Measurements from ENCODE around the gene MSRB1.

MSRB1 gene

GRCh38 chr16:1911467-1912214, 31.4 kb downstream of the MSRB1 start:
- H3K27ac ChIP-seq (ENCODE audit: low read depth, low read length): no peak overlapping the region
- no peaks in the 10 kb centered on the region for H3K36me3 ChIP-seq (ENCODE audit: control insufficient read depth, insufficient read depth, low read length)
- H3K4me1 ChIP-seq (ENCODE audit: control insufficient read depth, insufficient read depth, low read length): no peaks in the 10 kb centered on the region
- peaks cover 10% of the 10 kb centered on the region for H3K27me3 ChIP-seq (ENCODE audit: control insufficient read depth, insufficient read depth, low read length)
- no peak overlapping the region for H3K4me3 ChIP-seq (ENCODE audit: low read length)
- no peak overlapping the region for H3K9ac ChIP-seq (ENCODE audit: low read length)

DNA sequence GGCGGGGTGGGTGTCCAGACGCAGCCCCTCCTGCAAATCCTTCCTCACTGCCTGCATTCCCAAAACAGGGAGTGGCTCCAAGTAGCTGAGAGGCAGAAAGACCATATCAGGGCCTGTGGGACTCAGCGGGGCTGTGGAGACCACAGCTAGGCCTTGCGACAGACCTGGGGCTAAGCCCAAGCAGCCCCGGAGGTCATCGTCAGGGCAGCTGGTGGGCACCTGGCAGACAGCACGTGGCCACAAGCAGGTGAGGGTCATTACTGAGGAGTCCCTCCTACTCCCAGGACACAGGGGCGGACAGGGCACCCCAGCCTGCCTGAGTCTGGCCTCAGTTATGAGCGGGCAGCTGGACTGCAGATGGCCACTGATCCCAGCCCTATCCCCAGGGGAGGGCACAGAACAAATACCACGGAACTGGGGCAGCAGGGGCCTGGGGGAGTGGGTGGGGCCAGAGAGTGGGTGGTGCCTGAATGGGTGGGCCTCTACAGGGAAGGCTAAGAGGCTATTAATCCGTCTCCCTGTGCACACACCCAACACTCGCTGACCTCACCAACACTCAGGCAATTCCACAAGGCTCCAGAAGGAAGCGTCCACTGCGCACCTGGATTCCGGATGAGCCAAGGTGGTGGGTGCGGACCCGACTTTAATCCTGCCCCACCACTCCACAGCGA, 33.3 kb downstream of the MSRB1 start:
- Histone ChIP-seq H3K4me1 (ENCODE audit: control insufficient read depth, insufficient read depth, low read length) (no peaks in the 10 kb centered on the region), H3K27me3 (ENCODE audit: control insufficient read depth, insufficient read depth, low read length) (peaks cover 7% of the 10 kb centered on the region), H3K27ac (ENCODE audit: low read depth, low read length) (no peak overlapping the region), H3K36me3 (ENCODE audit: control insufficient read depth, insufficient read depth, low read length) (no peaks in the 10 kb centered on the region), H3K4me3 (ENCODE audit: low read length) (no peak overlapping the region), H3K9ac (ENCODE audit: low read length) (no peak overlapping the region)

- H3K9ac ChIP-seq (ENCODE audit: low read length): no peak overlapping the region
- H3K27ac ChIP-seq (ENCODE audit: low read depth, low read length): no peak overlapping the region
- H3K36me3 ChIP-seq (ENCODE audit: control insufficient read depth, insufficient read depth, low read length): no peaks in the 10 kb centered on the region
- no peaks in the 10 kb centered on the region for H3K4me1 ChIP-seq (ENCODE audit: control insufficient read depth, insufficient read depth, low read length)
- H3K27me3 ChIP-seq (ENCODE audit: control insufficient read depth, insufficient read depth, low read length): peaks cover 3% of the 10 kb centered on the region
- H3K4me3 ChIP-seq (ENCODE audit: low read length): no peak overlapping the region
Observed at GRCh38 chr16:1908983-1909382, 34.0 kb downstream of the MSRB1 start.

DNA sequence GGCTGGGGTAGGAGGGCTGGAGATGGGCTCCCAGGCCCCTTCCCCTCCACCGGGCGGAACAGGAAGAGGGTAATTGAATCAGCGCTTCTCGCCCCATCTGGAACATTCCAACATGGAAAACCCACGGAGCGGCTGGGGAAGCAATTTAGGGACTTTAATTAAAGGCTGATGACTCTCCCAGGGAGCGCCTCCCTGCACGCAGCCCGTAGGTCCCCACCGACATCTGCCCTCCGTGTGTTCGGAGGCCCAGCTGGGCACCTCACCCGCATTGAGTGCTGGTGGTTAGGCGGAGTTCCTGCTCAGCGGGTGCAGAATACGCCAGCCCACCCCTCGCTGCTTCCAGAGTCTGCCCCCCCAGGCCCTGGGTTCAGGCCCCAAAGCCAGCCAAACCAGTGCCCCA, 34.8 kb downstream of the MSRB1 start:
- H3K27me3 ChIP-seq (ENCODE audit: control insufficient read depth, insufficient read depth, low read length): peaks cover 3% of the 10 kb centered on the region
- H3K36me3 ChIP-seq (ENCODE audit: control insufficient read depth, insufficient read depth, low read length): no peaks in the 10 kb centered on the region
- H3K4me1 ChIP-seq (ENCODE audit: control insufficient read depth, insufficient read depth, low read length): no peaks in the 10 kb centered on the region
- no peak overlapping the region for H3K4me3 ChIP-seq (ENCODE audit: low read length)
- no peak overlapping the region for H3K27ac ChIP-seq (ENCODE audit: low read depth, low read length)
- no peak overlapping the region for H3K9ac ChIP-seq (ENCODE audit: low read length)

GRCh38 chr16:1907226-1907860, 35.7 kb downstream of the MSRB1 start:
- Histone ChIP-seq H3K36me3 (ENCODE audit: control insufficient read depth, insufficient read depth, low read length) (no peaks in the 10 kb centered on the region), H3K27me3 (ENCODE audit: control insufficient read depth, insufficient read depth, low read length) (peaks cover 3% of the 10 kb centered on the region), H3K27ac (ENCODE audit: low read depth, low read length) (no peak overlapping the region), H3K4me3 (ENCODE audit: low read length) (no peak overlapping the region), H3K4me1 (ENCODE audit: control insufficient read depth, insufficient read depth, low read length) (no peaks in the 10 kb centered on the region), H3K9ac (ENCODE audit: low read length) (no peak overlapping the region)

GRCh38 chr16:1906846-1907165, 36.2 kb downstream of the MSRB1 start:
- Histone ChIP-seq H3K27me3 (ENCODE audit: control insufficient read depth, insufficient read depth, low read length) (peaks cover 3% of the 10 kb centered on the region), H3K36me3 (ENCODE audit: control insufficient read depth, insufficient read depth, low read length) (no peaks in the 10 kb centered on the region), H3K4me3 (ENCODE audit: low read length) (no peak overlapping the region), H3K27ac (ENCODE audit: low read depth, low read length) (no peak overlapping the region), H3K9ac (ENCODE audit: low read length) (no peak overlapping the region), H3K4me1 (ENCODE audit: control insufficient read depth, insufficient read depth, low read length) (no peaks in the 10 kb centered on the region)

- Histone ChIP-seq H3K9ac (ENCODE audit: low read length) (no peak overlapping the region), H3K27ac (ENCODE audit: low read depth, low read length) (no peak overlapping the region), H3K4me1 (ENCODE audit: control insufficient read depth, insufficient read depth, low read length) (no peaks in the 10 kb centered on the region), H3K4me3 (ENCODE audit: low read length) (no peak overlapping the region), H3K36me3 (ENCODE audit: control insufficient read depth, insufficient read depth, low read length) (no peaks in the 10 kb centered on the region), H3K27me3 (ENCODE audit: control insufficient read depth, insufficient read depth, low read length) (peaks cover 3% of the 10 kb centered on the region)
Observed at GRCh38 chr16:1906055-1906845, 36.7 kb downstream of the MSRB1 start.

DNA sequence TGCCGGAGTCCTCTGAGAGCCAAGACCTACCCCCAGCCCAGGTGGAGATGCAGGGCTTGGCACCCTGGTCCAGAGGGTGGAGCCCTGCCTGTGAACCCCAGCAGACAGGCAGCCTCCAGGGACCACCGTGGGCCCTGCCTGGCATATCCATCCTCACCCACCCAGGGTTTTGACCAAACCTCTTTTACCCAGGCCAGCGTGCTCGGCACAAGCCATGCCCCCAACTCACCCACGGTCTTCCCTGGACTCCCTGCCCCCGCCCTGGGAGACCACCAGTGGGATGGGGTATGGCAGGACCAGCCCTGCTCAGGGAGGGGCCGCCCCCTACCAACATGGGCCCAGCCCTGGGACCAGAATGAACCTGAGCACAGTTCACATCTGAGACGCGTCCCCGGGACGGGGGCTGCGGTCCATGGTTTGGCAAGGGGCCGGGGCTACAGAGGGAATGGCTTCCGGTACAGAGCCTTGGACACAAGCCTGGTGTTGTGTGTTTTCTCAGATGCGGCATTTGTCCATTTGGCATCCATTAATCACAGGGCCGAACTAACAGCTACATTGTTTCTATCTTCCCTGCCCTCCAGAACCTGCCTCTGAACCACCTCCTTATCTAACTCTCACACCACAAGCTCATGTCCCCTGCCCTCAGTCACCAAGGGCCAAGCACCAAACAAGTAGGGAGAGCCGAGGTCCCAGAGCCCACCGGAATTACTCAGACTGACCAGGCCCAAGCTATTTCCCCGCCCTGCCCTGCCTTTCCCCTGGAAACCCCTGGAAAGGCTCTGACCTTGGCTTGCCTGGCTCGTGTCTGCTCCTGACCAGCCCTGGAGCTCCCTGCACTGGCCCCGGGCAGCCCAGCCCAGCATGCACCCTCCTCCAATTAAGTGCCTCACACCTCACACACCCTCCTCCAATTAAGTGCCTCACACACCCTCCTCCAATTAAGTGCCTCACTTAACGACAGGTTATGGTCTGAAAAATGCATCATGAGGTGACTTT, 38.9 kb downstream of the MSRB1 start:
- no peaks in the 10 kb centered on the region for H3K4me1 ChIP-seq (ENCODE audit: control insufficient read depth, insufficient read depth, low read length)
- no peaks in the 10 kb centered on the region for H3K36me3 ChIP-seq (ENCODE audit: control insufficient read depth, insufficient read depth, low read length)
- H3K4me3 ChIP-seq (ENCODE audit: low read length): no peak overlapping the region
- H3K27ac ChIP-seq (ENCODE audit: low read depth, low read length): no peak overlapping the region
- H3K27me3 ChIP-seq (ENCODE audit: control insufficient read depth, insufficient read depth, low read length): no peaks in the 10 kb centered on the region
- no peak overlapping the region for H3K9ac ChIP-seq (ENCODE audit: low read length)

DNA sequence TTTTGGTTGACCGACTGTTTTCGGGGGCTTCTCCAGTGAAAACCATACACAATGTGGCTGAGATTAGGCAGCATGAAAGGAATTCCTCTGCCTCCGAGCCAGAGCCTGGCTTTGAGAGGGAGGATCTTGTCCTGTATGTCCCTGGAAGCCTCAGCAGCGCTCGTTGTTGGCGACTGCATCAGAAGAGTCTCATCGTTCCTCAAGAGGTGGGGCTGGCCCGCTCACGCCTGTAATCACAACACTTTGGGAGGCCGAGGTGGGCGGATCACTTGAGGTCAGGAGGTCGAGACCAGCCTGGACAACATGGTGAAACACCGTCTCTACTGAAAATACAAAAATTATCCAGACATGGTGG, 39.8 kb downstream of the MSRB1 start:
- no peaks in the 10 kb centered on the region for H3K36me3 ChIP-seq (ENCODE audit: control insufficient read depth, insufficient read depth, low read length)
- no peak overlapping the region for H3K4me3 ChIP-seq (ENCODE audit: low read length)
- no peak overlapping the region for H3K27ac ChIP-seq (ENCODE audit: low read depth, low read length)
- no peaks in the 10 kb centered on the region for H3K4me1 ChIP-seq (ENCODE audit: control insufficient read depth, insufficient read depth, low read length)
- no peaks in the 10 kb centered on the region for H3K27me3 ChIP-seq (ENCODE audit: control insufficient read depth, insufficient read depth, low read length)
- no peak overlapping the region for H3K9ac ChIP-seq (ENCODE audit: low read length)

- Histone ChIP-seq H3K27ac (ENCODE audit: low read depth, low read length) (no peak overlapping the region), H3K36me3 (ENCODE audit: control insufficient read depth, insufficient read depth, low read length) (no peaks in the 10 kb centered on the region), H3K27me3 (ENCODE audit: control insufficient read depth, insufficient read depth, low read length) (no peaks in the 10 kb centered on the region), H3K4me3 (ENCODE audit: low read length) (no peak overlapping the region), H3K9ac (ENCODE audit: low read length) (no peak overlapping the region), H3K4me1 (ENCODE audit: control insufficient read depth, insufficient read depth, low read length) (no peaks in the 10 kb centered on the region)
Observed at GRCh38 chr16:1902547-1903219, 40.3 kb downstream of the MSRB1 start.

DNA sequence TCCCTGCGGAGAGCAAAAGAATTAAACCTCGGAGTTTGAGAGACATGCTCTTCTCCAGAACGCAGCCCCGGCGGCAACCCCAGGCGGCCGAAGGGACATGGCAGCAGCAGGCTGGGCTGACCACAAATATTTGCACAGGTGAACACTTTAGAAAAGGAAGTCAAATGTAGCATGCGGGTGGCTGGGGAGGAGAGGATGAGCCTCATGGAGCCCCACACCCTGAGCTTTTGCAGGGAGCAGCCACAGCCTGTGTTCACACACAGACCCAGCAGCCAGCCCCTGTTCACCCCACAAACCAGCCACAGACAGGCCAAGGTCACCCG, 42.6 kb downstream of the MSRB1 start:
- no peak overlapping the region for H3K9ac ChIP-seq (ENCODE audit: low read length)
- no peaks in the 10 kb centered on the region for H3K36me3 ChIP-seq (ENCODE audit: control insufficient read depth, insufficient read depth, low read length)
- H3K4me3 ChIP-seq (ENCODE audit: low read length): no peak overlapping the region
- H3K27ac ChIP-seq (ENCODE audit: low read depth, low read length): no peak overlapping the region
- H3K4me1 ChIP-seq (ENCODE audit: control insufficient read depth, insufficient read depth, low read length): no peaks in the 10 kb centered on the region
- no peaks in the 10 kb centered on the region for H3K27me3 ChIP-seq (ENCODE audit: control insufficient read depth, insufficient read depth, low read length)
